Measurements from ENCODE around the gene TRIM7. TPM values are rescaled to one million over a fixed set of nuclear protein-coding genes. Genes with fewer than 3 reads are reported as not detected.
A peak's percentile ranks its signal among the peaks of the same experiment; 100 is the strongest.

The TRIM7 gene
- total and polyA plus RNA-seq, 7 experiments from 2014 or later = 0.28 to 6.1 (median 3.2) TPM; not detected in 1

- Mint-ChIP-seq H3K27ac (peak overlapping the region in 7 of 9 donors; percentile 30 to 100 (median 63)), H3K4me3 (peak overlapping the region in 6 of 10 donors; percentile 17 to 55 (median 42)), H3K4me1 (peaks cover 11 to 61% (median 46%) of the 10 kb centered on the region in 7 donors), H3K9me3 (peaks cover 0 to 26% (median 4%) of the 10 kb centered on the region in 11 donors), H3K36me3 (peaks cover 0 to 10% (median 0%) of the 10 kb centered on the region in 5 donors), H3K27me3 (peaks cover 0 to 26% (median 0%) of the 10 kb centered on the region in 5 donors)
- ChIA-PET CTCF (interaction anchor here (3.6 kb wide), 1 partner anchor 75 kb away, joined by 16 read pairs; the partner anchor contains the start of gene TRIM52), POLR2A (interaction anchor here (2.4 to 4.8 kb wide), 4 partner anchors 21 to 75 kb away, joined by 20 to 46 read pairs (median 28); partner anchors contain the start of genes RACK1, TRIM41 and TRIM52)
- H3K36me3 ChIP-seq (ENCODE audit: control insufficient read depth in 2 of 3, insufficient read depth in 3 of 3, low read length in 3 of 3) = peaks cover 0 to 17% (median 0%) of the 10 kb centered on the region in 3 experiments
- H3K27ac ChIP-seq (ENCODE audit: low read depth, low read length) = no peak overlapping the region
- H3K4me1 ChIP-seq (ENCODE audit: control insufficient read depth in 2 of 2, insufficient read depth in 2 of 2, low read length in 2 of 2) = peaks cover 3 to 8% of the 10 kb centered on the region in 2 donors
- no peaks in the 10 kb centered on the region for H3K9me3 ChIP-seq (ENCODE audit: control insufficient read depth in 2 of 3, low read length in 3 of 3)
- intact Hi-C loops (cut with micrococcal nuclease) = no loop called here
- no peak overlapping the region for H3K4me3 ChIP-seq (ENCODE audit: low read length)
- DNase-seq (no peak), ATAC-seq (no peak)
- H3K27me3 ChIP-seq (ENCODE audit: control insufficient read depth in 2 of 2, insufficient read depth in 2 of 2, low read length in 2 of 2) = no peaks in the 10 kb centered on the region
These were observed 19.0 kb downstream of the TRIM7 start for GRCh38 chr5:181186022-181186421.

- ChIA-PET POLR2A (interaction anchor here (0.9 to 3.5 kb wide), 8 partner anchors 13 to 375 kb away, joined by 3 to 46 read pairs (median 14); partner anchors contain the start of genes RACK1, TRIM41, TRIM52 and TRIM7), CTCF (interaction anchor here (0.7 to 3.6 kb wide), 5 partner anchors 13 to 75 kb away, joined by 3 to 16 read pairs (median 5); partner anchors contain the start of gene TRIM52)
- DNase-seq = no peak
- Histone ChIP-seq H3K36me3 (ENCODE audit: control insufficient read depth in 2 of 3, insufficient read depth in 3 of 3, low read length in 3 of 3) (peaks cover 0 to 16% (median 0%) of the 10 kb centered on the region in 3 experiments), H3K4me1 (ENCODE audit: control insufficient read depth in 2 of 2, insufficient read depth in 2 of 2, low read length in 2 of 2) (peaks cover 3 to 8% of the 10 kb centered on the region in 2 donors), H3K27me3 (ENCODE audit: control insufficient read depth in 2 of 2, insufficient read depth in 2 of 2, low read length in 2 of 2) (no peaks in the 10 kb centered on the region), H3K9me3 (ENCODE audit: control insufficient read depth in 2 of 3, low read length in 3 of 3) (no peaks in the 10 kb centered on the region), H3K27ac (ENCODE audit: low read depth, low read length) (no peak overlapping the region), H3K4me3 (ENCODE audit: low read length) (no peak overlapping the region)
- Mint-ChIP-seq H3K27me3 (peaks cover 0 to 26% (median 0%) of the 10 kb centered on the region in 5 donors), H3K27ac (peak overlapping the region in 5 of 9 donors; percentile 57 to 100 (median 66)), H3K36me3 (peaks cover 0 to 10% (median 0%) of the 10 kb centered on the region in 5 donors), H3K9me3 (peaks cover 0 to 25% (median 4%) of the 10 kb centered on the region in 11 donors), H3K4me1 (peaks cover 11 to 61% (median 46%) of the 10 kb centered on the region in 7 donors), H3K4me3 (peak overlapping the region in 8 of 10 donors; percentile 21 to 55 (median 39))
- ATAC-seq = no peak
- intact Hi-C loops (cut with micrococcal nuclease) = no loop called here
These were observed 19.4 kb downstream of the TRIM7 start for GRCh38 chr5:181185560-181185959.

DNA sequence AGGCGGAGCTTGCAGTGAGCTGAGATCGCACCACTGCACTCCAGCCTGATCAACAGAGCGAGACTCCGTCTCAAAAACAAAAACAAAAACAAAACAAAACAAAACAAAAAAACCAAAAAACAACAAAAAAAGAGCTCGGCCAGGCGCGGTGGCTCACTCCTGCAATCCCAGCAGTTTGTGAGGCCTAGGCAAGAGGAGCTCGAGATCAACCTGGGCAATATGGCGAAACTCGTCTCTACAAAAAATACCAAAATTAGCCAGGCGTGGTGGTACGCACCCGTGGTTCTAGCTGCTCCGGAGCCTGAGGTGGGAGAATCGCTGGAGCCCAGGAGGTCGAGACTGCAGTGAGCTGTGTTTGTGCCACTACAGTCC lies 20.2 kb downstream of the TRIM7 start:
- peaks cover 0 to 8% (median 0%) of the 10 kb centered on the region in 3 experiments for H3K36me3 ChIP-seq (ENCODE audit: control insufficient read depth in 2 of 3, insufficient read depth in 3 of 3, low read length in 3 of 3)
- H3K27ac ChIP-seq (ENCODE audit: low read depth, low read length) = no peak overlapping the region
- no peaks in the 10 kb centered on the region for H3K9me3 ChIP-seq (ENCODE audit: control insufficient read depth in 2 of 3, low read length in 3 of 3)
- Mint-ChIP-seq H3K27ac (peak overlapping the region in 8 of 9 donors; percentile 84 to 96 (median 93)), H3K36me3 (peaks cover 0 to 10% (median 0%) of the 10 kb centered on the region in 5 donors), H3K9me3 (peaks cover 0 to 25% (median 4%) of the 10 kb centered on the region in 11 donors), H3K27me3 (peaks cover 0 to 29% (median 0%) of the 10 kb centered on the region in 5 donors), H3K4me3 (peak overlapping the region in 9 of 10 donors; percentile 78 to 95 (median 90)), H3K4me1 (peaks cover 11 to 61% (median 46%) of the 10 kb centered on the region in 7 donors)
- intact Hi-C loops (cut with micrococcal nuclease) = loop anchor here (1.0 kb wide), 4 partner anchors 38 to 324 kb away; partner anchors contain the start of genes TRIM52 (in 2 of the 2), ZFP62 (in 2 of the 2) and TRIM41 (in 1 of the 2)
- DNase-seq = no peak
- H3K4me3 ChIP-seq (ENCODE audit: low read length) = peak overlapping the region; percentile 56
- ATAC-seq = no peak
- no peaks in the 10 kb centered on the region for H3K27me3 ChIP-seq (ENCODE audit: control insufficient read depth in 2 of 2, insufficient read depth in 2 of 2, low read length in 2 of 2)
- ChIA-PET CTCF (interaction anchor here (0.7 to 3.6 kb wide), 11 partner anchors 8 to 494 kb away, joined by 3 to 16 read pairs (median 4); partner anchors contain the start of genes TRIM41 and TRIM52), POLR2A (interaction anchor here (0.6 to 3.5 kb wide), 17 partner anchors 10 to 1637 kb away, joined by 3 to 46 read pairs (median 3); partner anchors contain the start of genes RACK1, TRIM41, TRIM52 and TRIM7)
- H3K4me1 ChIP-seq (ENCODE audit: control insufficient read depth in 2 of 2, insufficient read depth in 2 of 2, low read length in 2 of 2) = peaks cover 3 to 8% of the 10 kb centered on the region in 2 donors

DNA sequence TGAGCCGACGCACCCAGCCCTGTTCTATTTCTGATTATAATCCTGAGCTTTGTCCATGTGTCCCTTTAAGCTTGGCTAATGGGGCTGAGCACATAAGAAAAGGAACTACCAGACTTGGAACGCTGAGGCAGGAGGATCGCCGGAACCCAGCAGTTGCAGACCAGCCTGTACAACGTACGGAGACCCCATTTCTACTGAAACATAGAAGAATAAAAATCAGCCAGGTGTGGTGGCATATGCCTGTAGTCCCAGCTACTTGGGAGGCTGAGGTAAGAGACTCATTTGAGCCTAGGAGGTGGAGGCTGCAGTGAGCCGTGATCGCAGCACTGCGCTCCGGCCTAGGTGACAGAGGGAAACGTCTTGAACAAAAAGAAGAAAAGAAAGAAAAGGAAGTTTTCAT lies 22.3 kb downstream of the TRIM7 start:
- ChIA-PET POLR2A (interaction anchor here (0.9 to 1.2 kb wide), 2 partner anchors 41 to 79 kb away, joined by 3 to 4 read pairs; partner anchors contain the start of gene TRIM41), CTCF (interaction anchor here (0.7 to 3.6 kb wide), 3 partner anchors 10 to 351 kb away, joined by 3 to 16 read pairs (median 5); partner anchors contain the start of gene TRIM52)
- no peak for ATAC-seq
- Mint-ChIP-seq H3K4me3 (peak overlapping the region; percentile 75 to 95 (median 88)), H3K9me3 (peaks cover 0 to 6% (median 0%) of the 10 kb centered on the region in 11 donors), H3K36me3 (no peaks in the 10 kb centered on the region), H3K4me1 (peaks cover 6 to 47% (median 36%) of the 10 kb centered on the region in 7 donors), H3K27ac (peak overlapping the region; percentile 37 to 93 (median 87)), H3K27me3 (peaks cover 0 to 17% (median 0%) of the 10 kb centered on the region in 5 donors)
- DNase-seq = no peak
- Histone ChIP-seq H3K4me3 (ENCODE audit: low read length) (no peak overlapping the region), H3K4me1 (ENCODE audit: control insufficient read depth in 2 of 2, insufficient read depth in 2 of 2, low read length in 2 of 2) (peaks cover 3 to 8% of the 10 kb centered on the region in 2 donors), H3K9me3 (ENCODE audit: control insufficient read depth in 2 of 3, low read length in 3 of 3) (no peaks in the 10 kb centered on the region), H3K36me3 (ENCODE audit: control insufficient read depth in 2 of 3, insufficient read depth in 3 of 3, low read length in 3 of 3) (no peaks in the 10 kb centered on the region), H3K27me3 (ENCODE audit: control insufficient read depth in 2 of 2, insufficient read depth in 2 of 2, low read length in 2 of 2) (no peaks in the 10 kb centered on the region), H3K27ac (ENCODE audit: low read depth, low read length) (no peak overlapping the region)
- intact Hi-C loops (cut with micrococcal nuclease) = loop anchor here (1.0 kb wide), 2 partner anchors 9 to 23 kb away; no protein-coding TSS in a partner anchor

GRCh38 chr5:181181650-181182565 lies 23.1 kb downstream of the TRIM7 start:
- peak; percentile 81 for ATAC-seq
- H3K4me3 Mint-ChIP-seq = peak overlapping the region; percentile 11 to 95 (median 50)
- Histone ChIP-seq H3K9me3 (ENCODE audit: control insufficient read depth in 2 of 3, low read length in 3 of 3) (no peaks in the 10 kb centered on the region), H3K4me1 (ENCODE audit: control insufficient read depth in 2 of 2, insufficient read depth in 2 of 2, low read length in 2 of 2) (peaks cover 3 to 8% of the 10 kb centered on the region in 2 donors), H3K27me3 (ENCODE audit: control insufficient read depth in 2 of 2, insufficient read depth in 2 of 2, low read length in 2 of 2) (no peaks in the 10 kb centered on the region), H3K4me3 (ENCODE audit: low read length) (no peak overlapping the region), H3K27ac (ENCODE audit: low read depth, low read length) (no peak overlapping the region), H3K36me3 (ENCODE audit: control insufficient read depth in 2 of 3, insufficient read depth in 3 of 3, low read length in 3 of 3) (no peaks in the 10 kb centered on the region)
- H3K27ac Mint-ChIP-seq = peak overlapping the region in 8 of 9 donors; percentile 2 to 92 (median 87)
- ChIA-PET CTCF (interaction anchor here (0.7 to 3.6 kb wide), 5 partner anchors 9 to 350 kb away, joined by 3 to 16 read pairs (median 4); partner anchors contain the start of gene TRIM52), POLR2A (interaction anchor here (0.9 to 1.2 kb wide), 2 partner anchors 41 to 80 kb away, joined by 3 to 4 read pairs; partner anchors contain the start of gene TRIM41)
- peak in 7 of 9 donors; percentile 38 to 72 (median 68) for DNase-seq
- H3K4me1 Mint-ChIP-seq = peaks cover 6 to 44% (median 31%) of the 10 kb centered on the region in 7 donors
- intact Hi-C loops (cut with micrococcal nuclease) = loop anchor here (1.0 kb wide), 2 partner anchors 9 to 23 kb away; no protein-coding TSS in a partner anchor
- peaks cover 0 to 2% (median 0%) of the 10 kb centered on the region in 11 donors for H3K9me3 Mint-ChIP-seq
- peaks cover 0 to 17% (median 0%) of the 10 kb centered on the region in 5 donors for H3K27me3 Mint-ChIP-seq
- H3K36me3 Mint-ChIP-seq = no peaks in the 10 kb centered on the region

Data from naive thymus-derived CD4-positive, alpha-beta T cell (primary cell).